Epithelial cell of esophagus (primary cell): ENCODE data around the gene LARP4B.

Experiments
- DNase-seq: peaks from one replicate; pipeline ENCODE4 v3.0.0; 2010; ENCODE audit warnings: low read depth
- H3K4me3 ChIP-seq: 2 replicates; pipeline ENCODE4 v1.5.1; 2011; ENCODE audit warnings: mild to moderate bottlenecking, low read length, control low read depth
- TF ChIP-seq, protein P1 (sequence below): IDR thresholded peaks from 2 replicates; pipeline ENCODE4 v1.5.1; 2011; ENCODE audit warnings: low read depth, mild to moderate bottlenecking, low read length, control low read depth, inconsistent platforms; ENCODE audit not compliant: insufficient read depth; ENCODE audit errors: missing control alignments

Gene LARP4B

DNA sequence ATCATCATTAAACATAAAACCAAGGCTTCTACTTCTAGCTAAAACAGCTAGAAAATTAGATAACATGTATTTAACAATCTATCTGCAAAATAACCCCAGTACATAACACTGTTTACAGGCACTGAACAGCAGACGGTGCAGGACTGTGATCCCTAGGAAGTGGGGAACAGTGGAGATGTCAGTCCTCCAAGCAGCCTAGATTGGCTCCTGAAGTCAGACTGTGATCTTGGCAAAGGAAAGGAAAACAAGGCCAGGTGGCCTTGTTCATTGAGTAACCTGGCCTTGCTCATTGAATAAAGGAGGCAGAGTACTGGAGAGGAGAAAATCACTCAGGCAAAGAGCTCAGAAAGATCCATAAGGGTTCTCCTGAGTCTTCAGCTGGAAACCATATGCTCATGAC, 164.3 kb downstream of the LARP4B start:
- DNase-seq: no peak
- no peak overlapping the region for H3K4me3 ChIP-seq

DNA sequence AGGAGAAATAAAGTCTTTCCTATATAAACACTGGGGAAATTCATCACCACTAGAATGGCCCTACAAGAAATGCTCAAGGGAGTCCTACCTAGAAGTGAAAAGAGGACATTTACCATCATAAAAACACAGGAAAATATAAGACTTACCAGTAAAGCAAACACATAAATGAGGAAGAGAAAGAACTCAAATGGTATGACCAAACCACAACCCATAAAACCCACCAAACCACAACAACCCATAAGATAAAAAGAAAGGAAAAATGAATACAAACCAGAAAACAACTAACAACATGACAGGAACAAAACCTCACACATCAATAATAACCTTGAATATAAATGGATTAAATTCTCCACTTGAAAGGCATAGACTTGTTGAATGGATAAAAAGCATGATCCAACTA, 170.1 kb downstream of the LARP4B start:
- DNase-seq: no peak
- H3K4me3 ChIP-seq: no peak overlapping the region
- TF ChIP-seq, protein P1, sequence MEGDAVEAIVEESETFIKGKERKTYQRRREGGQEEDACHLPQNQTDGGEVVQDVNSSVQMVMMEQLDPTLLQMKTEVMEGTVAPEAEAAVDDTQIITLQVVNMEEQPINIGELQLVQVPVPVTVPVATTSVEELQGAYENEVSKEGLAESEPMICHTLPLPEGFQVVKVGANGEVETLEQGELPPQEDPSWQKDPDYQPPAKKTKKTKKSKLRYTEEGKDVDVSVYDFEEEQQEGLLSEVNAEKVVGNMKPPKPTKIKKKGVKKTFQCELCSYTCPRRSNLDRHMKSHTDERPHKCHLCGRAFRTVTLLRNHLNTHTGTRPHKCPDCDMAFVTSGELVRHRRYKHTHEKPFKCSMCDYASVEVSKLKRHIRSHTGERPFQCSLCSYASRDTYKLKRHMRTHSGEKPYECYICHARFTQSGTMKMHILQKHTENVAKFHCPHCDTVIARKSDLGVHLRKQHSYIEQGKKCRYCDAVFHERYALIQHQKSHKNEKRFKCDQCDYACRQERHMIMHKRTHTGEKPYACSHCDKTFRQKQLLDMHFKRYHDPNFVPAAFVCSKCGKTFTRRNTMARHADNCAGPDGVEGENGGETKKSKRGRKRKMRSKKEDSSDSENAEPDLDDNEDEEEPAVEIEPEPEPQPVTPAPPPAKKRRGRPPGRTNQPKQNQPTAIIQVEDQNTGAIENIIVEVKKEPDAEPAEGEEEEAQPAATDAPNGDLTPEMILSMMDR: no peak

More for the DNA sequence above, 164.3 kb downstream of the LARP4B start:
- TF ChIP-seq, protein P1: no peak

DNA sequence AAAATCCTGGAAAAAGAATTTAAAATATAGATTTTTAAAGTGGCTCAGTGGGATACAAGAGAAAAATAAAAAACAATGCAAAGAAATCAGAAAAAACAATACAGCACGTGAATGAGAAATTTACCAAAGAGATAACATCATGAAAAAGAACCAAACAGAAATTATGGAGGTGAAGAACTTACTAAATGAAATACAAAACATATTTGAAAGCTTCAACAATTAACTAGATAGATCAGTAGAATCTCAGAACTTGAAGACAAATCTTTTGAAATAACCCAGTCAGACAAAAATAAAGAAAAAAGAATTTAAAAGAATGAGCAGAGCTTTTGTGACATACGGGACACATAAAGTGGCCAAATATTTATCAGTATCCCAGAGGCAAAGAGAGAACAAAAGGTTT, 170.9 kb downstream of the LARP4B start:
- TF ChIP-seq, protein P1: no peak
- DNase-seq: no peak
- H3K4me3 ChIP-seq: no peak overlapping the region

DNA sequence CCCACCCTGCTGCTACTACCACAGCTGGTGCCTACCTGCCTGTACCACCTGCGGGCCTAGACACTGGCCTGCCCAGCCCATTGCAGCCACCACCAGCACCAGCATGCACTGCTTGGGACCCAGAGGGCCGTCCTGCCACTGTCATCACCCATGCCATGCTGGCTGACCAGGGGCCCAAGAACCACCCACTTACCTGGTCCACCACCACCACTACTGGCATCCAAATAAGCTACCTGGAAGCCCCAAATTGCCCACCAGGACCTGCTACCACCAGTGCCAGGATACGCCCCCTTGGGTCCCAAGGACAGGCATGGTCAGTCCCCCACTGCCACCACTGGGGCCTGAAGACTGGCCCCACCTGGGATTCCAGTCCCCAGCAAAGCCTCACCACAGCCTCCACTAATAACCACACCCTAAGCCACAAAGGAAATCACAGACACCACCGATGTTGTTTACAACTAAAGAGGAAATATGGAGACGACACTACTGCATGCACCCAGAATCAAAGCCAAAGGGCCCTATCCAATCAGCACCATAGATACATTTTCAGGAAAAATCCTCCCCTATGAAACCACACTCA, 171.5 kb downstream of the LARP4B start:
- TF ChIP-seq, protein P1: no peak
- DNase-seq: no peak
- no peak overlapping the region for H3K4me3 ChIP-seq
